Activated CD8-positive, alpha-beta memory T cell treated with anti-CD3 and anti-CD28 coated beads for 48 hours (primary cell): ENCODE data around the gene OSBP2.
A peak's percentile ranks its signal among the peaks of the same experiment; 100 is the strongest.

Experiments used
- DNase-seq, 3 experiments: peaks; one replicate each; pipeline ENCODE4 v3.0.0-alpha.2; 2020; ENCODE audit warnings: low read depth in 2 of 3, low spot score in 2 of 3

The OSBP2 gene

GRCh38 chr22:30892731-30893221 is 198.1 kb downstream of the OSBP2 start:
- DNase-seq, result no peak

GRCh38 chr22:30893434-30894370 is 199.0 kb downstream of the OSBP2 start:
- no peak for DNase-seq

- no peak for DNase-seq
Measured at GRCh38 chr22:30894371-30894740, 199.7 kb downstream of the OSBP2 start.

- DNase-seq, result no peak
Measured at GRCh38 chr22:30902496-30903357, 208.1 kb downstream of the OSBP2 start.

- DNase-seq, result no peak
Measured at GRCh38 chr22:30903876-30904460, 209.3 kb downstream of the OSBP2 start.

GRCh38 chr22:30905696-30906341 is 211.1 kb downstream of the OSBP2 start:
- no peak for DNase-seq

GRCh38 chr22:30906411-30906810 is 211.7 kb downstream of the OSBP2 start:
- no peak for DNase-seq

GRCh38 chr22:30906946-30907345 is 212.3 kb downstream of the OSBP2 start:
- DNase-seq, result no peak

GRCh38 chr22:30908051-30908461 is 213.4 kb downstream of the OSBP2 start:
- DNase-seq, result no peak

- DNase-seq, result no peak
Measured at GRCh38 chr22:30909306-30909705, 214.6 kb downstream of the OSBP2 start.

- no peak for DNase-seq
Measured at GRCh38 chr22:30910358-30910757, 215.7 kb downstream of the OSBP2 start.

- no peak for DNase-seq
Measured at GRCh38 chr22:30918761-30919160, 224.1 kb downstream of the OSBP2 start.

GRCh38 chr22:30919973-30920372 is 225.3 kb downstream of the OSBP2 start:
- no peak for DNase-seq

- peak; percentile 56 to 81 (median 79) for DNase-seq
Measured at GRCh38 chr22:30920407-30920806, 225.7 kb downstream of the OSBP2 start.

- DNase-seq, result no peak
Measured at GRCh38 chr22:30921108-30921507, 226.4 kb downstream of the OSBP2 start.

GRCh38 chr22:30922151-30922611 is 227.5 kb downstream of the OSBP2 start:
- peak; percentile 37 to 58 (median 50) for DNase-seq

GRCh38 chr22:30923168-30923900 is 228.7 kb downstream of the OSBP2 start:
- DNase-seq, result no peak

- no peak for DNase-seq
Measured at GRCh38 chr22:30925667-30926066, 231.0 kb downstream of the OSBP2 start.

GRCh38 chr22:30926706-30927105 is 232.0 kb downstream of the OSBP2 start:
- DNase-seq, result no peak

- no peak for DNase-seq
Measured at GRCh38 chr22:30927806-30928205, 233.1 kb downstream of the OSBP2 start.
